OCI-LY7 (cell line): ENCODE measurements around the gene TIMMDC1. TPM values are rescaled to one million over a fixed set of nuclear protein-coding genes. Genes with fewer than 3 reads are reported as not detected.

Source experiments
- BruUV-seq: library from RNA; stranded (reverse); fragments of 400-500 nt; replicated peaks from 2 replicates; lab custom pipeline; 2021; lab: Mats Ljungman, UMichigan
- CTCF ChIA-PET: fragments of 300-600 bp; sonication (Branson Sonifier 250); formaldehyde crosslinking; loops from one replicate; lab custom pipeline; 2022; ENCODE audit warnings: antibody characterized with exemption; ENCODE audit not compliant: unreplicated experiment; lab: Charles Lee
- POLR2A ChIA-PET: fragments of 300-600 bp; sonication (Branson Sonifier 250); formaldehyde crosslinking; loops from one replicate; lab custom pipeline; 2022; ENCODE audit warnings: antibody characterized with exemption; lab: Charles Lee
- DNase-seq: peaks from one replicate; pipeline ENCODE4 v3.0.0-alpha.2; 2015; ENCODE audit warnings: low spot score
- H2AFZ ChIP-seq: fragments of 200-600 bp; sonication (generic), shearing (Covaris generic); 2 replicates; pipeline ENCODE4 v1.6.1; 2014; ENCODE audit warnings: mild to moderate bottlenecking, antibody characterized with exemption, low read length, moderate library complexity
- H3K27ac ChIP-seq: fragments of 200-600 bp; sonication (generic); 2 replicates; pipeline ENCODE4 v1.5.1; 2014; ENCODE audit warnings: mixed run types, low read depth, mild to moderate bottlenecking, moderate library complexity, low read length, inconsistent platforms; ENCODE audit not compliant: poor library complexity, severe bottlenecking
- H3K36me3 ChIP-seq: fragments of 200-600 bp; sonication (generic); 2 replicates; pipeline ENCODE4 v1.6.1; 2014; ENCODE audit warnings: mild to moderate bottlenecking, antibody characterized with exemption, low read length, moderate library complexity, mixed read lengths; ENCODE audit not compliant: insufficient read depth
- H3K4me1 ChIP-seq: fragments of 200-600 bp; sonication (generic); 2 replicates; pipeline ENCODE4 v1.5.1; 2014; ENCODE audit warnings: mild to moderate bottlenecking, low read length; ENCODE audit not compliant: insufficient read depth, poor library complexity, severe bottlenecking
- H3K4me2 ChIP-seq: fragments of 200-600 bp; sonication (generic); 2 replicates; pipeline ENCODE4 v1.6.1; 2014; ENCODE audit warnings: mild to moderate bottlenecking, low read length
- H3K4me3 ChIP-seq: fragments of 200-600 bp; sonication (generic); 2 replicates; pipeline ENCODE4 v1.5.1; 2014; ENCODE audit warnings: mild to moderate bottlenecking, low read depth, low read length; ENCODE audit not compliant: poor library complexity, severe bottlenecking
- H3K79me2 ChIP-seq: fragments of 200-600 bp; sonication (generic); 2 replicates; pipeline ENCODE4 v1.6.1; 2016; ENCODE audit warnings: low read depth, mild to moderate bottlenecking, low read length, moderate library complexity, mixed read lengths; ENCODE audit not compliant: insufficient read depth
- H3K9me2 ChIP-seq: fragments of 200-600 bp; sonication (generic); 2 replicates; pipeline ENCODE4 v1.6.1; 2016; ENCODE audit warnings: mild to moderate bottlenecking, low read length, mixed read lengths; ENCODE audit not compliant: insufficient read depth
- H3K9me3 ChIP-seq: fragments of 200-600 bp; sonication (generic); 2 replicates; pipeline ENCODE4 v1.6.1; 2014; ENCODE audit warnings: mild to moderate bottlenecking, mixed run types, low read length, mixed read lengths
- H4K20me1 ChIP-seq: fragments of 200-600 bp; sonication (generic); 2 replicates; pipeline ENCODE4 v1.6.1; 2014; ENCODE audit warnings: mild to moderate bottlenecking, antibody characterized with exemption, low read length, moderate library complexity, mixed read lengths; ENCODE audit not compliant: insufficient read depth
- CTCF ChIP-seq: fragments of 200-600 bp; sonication (generic); conservative IDR thresholded peaks from 2 replicates; pipeline ENCODE4 v1.5.1; 2014; ENCODE audit warnings: mild to moderate bottlenecking, antibody characterized with exemption, low read length, moderate library complexity, mixed read lengths
- EZH2phosphoT487 ChIP-seq: fragments of 200-600 bp; sonication (generic); IDR thresholded peaks from 2 replicates; pipeline ENCODE4 v1.6.1; 2018; ENCODE audit warnings: low read depth, borderline replicate concordance, mild to moderate bottlenecking, mixed run types, antibody characterized with exemption, low read length, moderate library complexity, mixed read lengths
- intact Hi-C: fragments of 100-400 bp; cut with micrococcal nuclease; formaldehyde crosslinking; loops from one replicate; pipeline ENCODE4 v1.10.0; 2022; ENCODE audit not compliant: unreplicated experiment
- total RNA-seq, 2 experiments: library from RNA; depleted of rRNA in 1 of 2; stranded (reverse); fragments of >200 nt in 1 of 2; shearing (Covaris generic) in 1 of 2; gene quantifications; 2 replicates each; pipeline ENCODE4 v1.2.3, GENCODE V29; 2014 to 2022

Gene TIMMDC1
- total RNA-seq, 2 experiments from 2014 or later: 61.0 to 92.9 TPM

- Histone ChIP-seq H4K20me1 (no peaks in the 10 kb centered on the region), H3K9me3 (no peaks in the 10 kb centered on the region), H3K4me1 (no peaks in the 10 kb centered on the region), H3K4me2 (no peak overlapping the region), H3K27ac (no peak overlapping the region), H3K36me3 (no peaks in the 10 kb centered on the region), H2AFZ (no peak overlapping the region), H3K9me2 (no peaks in the 10 kb centered on the region), H3K79me2 (no peaks in the 10 kb centered on the region), H3K4me3 (no peak overlapping the region)
- TF ChIP-seq EZH2phosphoT487: no peak
- TF ChIP-seq CTCF: no peak
- CTCF ChIA-PET: no interaction called here
- intact Hi-C loops: loop anchor here (10.0 kb wide), 1 partner anchor 169 kb away; no protein-coding TSS in a partner anchor
- no TSS peak for BruUV-seq
- no peak for DNase-seq
- POLR2A ChIA-PET: no interaction called here
These were observed 55.6 kb downstream of the TIMMDC1 start for GRCh38 chr3:119553823-119554415.

- intact Hi-C loops: loop anchor here (10.0 kb wide), 1 partner anchor 171 kb away; no protein-coding TSS in a partner anchor
- H3K79me2 ChIP-seq: no peaks in the 10 kb centered on the region
- CTCF ChIA-PET: no interaction called here
- TF ChIP-seq CTCF (no peak), EZH2phosphoT487 (no peak)
- no peaks in the 10 kb centered on the region for H4K20me1 ChIP-seq
- no peaks in the 10 kb centered on the region for H3K9me2 ChIP-seq
- BruUV-seq: no TSS peak
- no peak overlapping the region for H3K4me2 ChIP-seq
- no peak for DNase-seq
- no peak overlapping the region for H2AFZ ChIP-seq
- no peaks in the 10 kb centered on the region for H3K36me3 ChIP-seq
- no peaks in the 10 kb centered on the region for H3K9me3 ChIP-seq
- POLR2A ChIA-PET: interaction anchor here (0.5 kb wide), 1 partner anchor 656 kb away, joined by 3 read pairs; no protein-coding TSS in a partner anchor
- H3K4me1 ChIP-seq: peaks cover 3% of the 10 kb centered on the region
- H3K4me3 ChIP-seq: no peak overlapping the region
- no peak overlapping the region for H3K27ac ChIP-seq
These were observed 57.0 kb downstream of the TIMMDC1 start for GRCh38 chr3:119555309-119555735.

GRCh38 chr3:119555929-119556328 is 57.6 kb downstream of the TIMMDC1 start:
- H3K9me3 ChIP-seq: no peaks in the 10 kb centered on the region
- H3K9me2 ChIP-seq: no peaks in the 10 kb centered on the region
- no peaks in the 10 kb centered on the region for H3K79me2 ChIP-seq
- intact Hi-C loops: loop anchor here (10.0 kb wide), 1 partner anchor 171 kb away; no protein-coding TSS in a partner anchor
- no peak overlapping the region for H3K4me2 ChIP-seq
- no peaks in the 10 kb centered on the region for H3K36me3 ChIP-seq
- H2AFZ ChIP-seq: no peak overlapping the region
- TF ChIP-seq EZH2phosphoT487 (no peak), CTCF (no peak)
- CTCF ChIA-PET: no interaction called here
- H3K4me3 ChIP-seq: no peak overlapping the region
- no peak overlapping the region for H3K27ac ChIP-seq
- H4K20me1 ChIP-seq: no peaks in the 10 kb centered on the region
- peaks cover 3% of the 10 kb centered on the region for H3K4me1 ChIP-seq
- POLR2A ChIA-PET: interaction anchor here (0.5 kb wide), 1 partner anchor 656 kb away, joined by 3 read pairs; no protein-coding TSS in a partner anchor
- DNase-seq: no peak
- BruUV-seq: no TSS peak
